Right ventricle myocardium superior (tissue), 1 donor: ENCODE results near the gene MYO18B. TPM values are rescaled to one million over a fixed set of nuclear protein-coding genes. Genes with fewer than 3 reads are reported as not detected.

ENCODE experiments used
- ATAC-seq: fragments of 200-7000 bp; cut with Tn5 transposase; one replicate; pipeline ENCODE4 v1.9.1; 2020; ENCODE audit warnings: mild to moderate bottlenecking; ENCODE audit not compliant: poor library complexity
- DNase-seq: peaks from one replicate; pipeline ENCODE4 v3.0.0-alpha.2; 2020
- intact Hi-C: fragments of 100-400 bp; cut with DNase I; formaldehyde crosslinking; loops from one replicate; pipeline ENCODE4 v1.11.2; 2022
- total RNA-seq: library from RNA; stranded (reverse); fragmentation: NEBNext Ultra II Directional; extraction: Animal tissue kit (Norgen Biotek cat#: 25700); gene quantifications from one replicate; pipeline ENCODE4 v1.2.1, GENCODE V29; 2021
- donor health status: DM: no; HTN: yes; CAD: no; lungs with severe emphysema.

MYO18B gene
- total RNA-seq, 1 donor from 2014 or later, result 114 TPM

GRCh38 chr22:25902402-25902801 lies 160.4 kb downstream of the MYO18B start:
- ATAC-seq (no peak), DNase-seq (no peak)
- intact Hi-C loops, result no loop called here

DNA sequence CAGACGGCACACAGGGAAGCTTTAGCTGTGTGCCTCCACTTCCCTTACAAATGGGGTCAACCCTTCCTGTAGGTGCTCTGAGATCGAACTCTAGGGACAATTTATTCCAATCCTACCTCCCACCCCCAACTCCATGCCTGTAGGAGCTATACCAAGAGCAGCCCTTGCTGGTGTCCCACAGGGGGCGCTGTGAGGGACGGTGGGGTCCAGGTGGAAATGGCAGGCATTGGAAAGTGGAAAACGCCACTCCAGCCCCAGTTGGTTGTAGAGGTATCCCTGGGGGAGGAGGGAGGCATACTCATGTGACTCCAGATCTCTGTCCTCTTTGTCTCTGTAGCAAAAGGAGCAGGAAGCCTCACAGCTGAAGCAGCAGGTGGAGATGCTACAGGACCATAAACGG lies 161.3 kb downstream of the MYO18B start:
- no peak for DNase-seq
- ATAC-seq, result no peak
- intact Hi-C loops, result no loop called here

DNA sequence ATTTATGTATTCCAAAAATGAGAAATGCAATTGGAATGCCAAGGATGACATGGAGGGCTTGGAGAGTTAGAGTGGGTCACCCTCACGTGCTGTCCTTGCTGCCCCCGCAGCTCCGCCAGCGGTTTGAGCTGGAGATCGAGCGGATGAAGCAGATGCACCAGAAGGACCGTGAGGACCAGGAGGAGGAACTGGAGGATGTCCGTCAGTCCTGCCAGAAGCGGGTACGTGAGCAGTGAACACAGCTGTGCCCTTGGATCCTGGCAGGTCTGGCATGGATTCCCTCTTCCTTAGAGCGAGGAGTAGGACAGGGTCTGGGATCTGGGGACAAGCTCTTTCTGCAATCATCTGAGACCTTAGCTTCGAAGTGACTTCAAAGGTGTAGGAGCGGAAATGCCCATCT lies 166.2 kb downstream of the MYO18B start:
- DNase-seq, result no peak
- ATAC-seq, result no peak
- intact Hi-C loops, result no loop called here

DNA sequence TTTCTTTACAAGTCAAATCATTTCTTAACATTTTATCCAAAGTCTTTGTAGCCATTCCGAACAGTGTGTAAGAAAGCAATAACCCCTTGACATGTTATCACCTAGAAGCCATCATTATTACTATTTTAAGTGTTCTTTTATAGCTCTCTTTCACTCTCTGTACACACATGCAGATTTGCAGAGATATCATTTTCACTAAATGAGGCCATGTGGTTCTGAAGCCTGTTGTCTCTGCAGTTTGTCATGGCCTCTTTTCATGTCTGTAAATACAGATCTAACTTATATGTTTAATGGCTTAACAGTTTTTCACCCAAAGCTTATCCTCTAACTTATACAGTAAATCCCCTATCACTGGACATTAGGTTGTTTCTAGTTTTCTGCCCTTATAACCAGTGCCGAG lies 166.8 kb downstream of the MYO18B start:
- intact Hi-C loops, result no loop called here
- DNase-seq (no peak), ATAC-seq (no peak)

DNA sequence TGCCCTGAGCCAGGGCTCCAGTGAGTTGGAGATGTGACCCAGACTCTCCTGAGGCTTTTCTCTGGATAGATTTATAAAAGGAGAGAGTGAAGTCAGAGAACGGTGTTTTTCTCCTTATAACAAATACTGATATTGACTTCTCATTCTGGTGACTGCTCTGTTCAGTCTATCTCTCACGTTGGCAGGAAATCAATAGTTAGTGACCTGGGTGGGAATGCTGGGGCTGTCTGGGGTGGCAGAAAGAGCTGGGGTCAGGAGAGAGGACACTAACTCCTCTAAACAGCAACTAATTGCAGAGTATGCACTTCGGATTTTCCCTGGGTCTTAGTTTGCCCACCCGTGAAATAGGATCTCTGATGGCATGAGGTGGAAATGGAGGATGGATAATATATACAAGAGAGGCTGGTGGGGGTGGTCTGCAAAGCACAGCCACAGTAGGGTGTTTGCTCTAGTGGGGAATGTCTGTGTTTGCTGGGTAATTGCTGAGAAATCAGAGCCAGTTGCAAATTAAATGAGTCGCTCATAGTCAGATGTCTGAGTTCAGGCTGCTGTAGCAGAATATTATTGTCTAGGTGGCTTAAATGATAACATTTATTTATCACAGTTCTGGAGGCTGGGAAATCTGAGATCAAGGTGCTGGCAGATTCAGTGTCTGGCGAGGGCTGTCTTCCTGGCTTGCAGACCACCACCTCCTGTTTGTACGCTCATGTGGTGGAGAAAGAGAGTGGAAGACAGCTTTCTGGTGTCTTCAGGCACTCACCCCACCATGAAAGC lies 167.8 kb downstream of the MYO18B start:
- no peak for ATAC-seq
- intact Hi-C loops, result no loop called here
- no peak for DNase-seq

DNA sequence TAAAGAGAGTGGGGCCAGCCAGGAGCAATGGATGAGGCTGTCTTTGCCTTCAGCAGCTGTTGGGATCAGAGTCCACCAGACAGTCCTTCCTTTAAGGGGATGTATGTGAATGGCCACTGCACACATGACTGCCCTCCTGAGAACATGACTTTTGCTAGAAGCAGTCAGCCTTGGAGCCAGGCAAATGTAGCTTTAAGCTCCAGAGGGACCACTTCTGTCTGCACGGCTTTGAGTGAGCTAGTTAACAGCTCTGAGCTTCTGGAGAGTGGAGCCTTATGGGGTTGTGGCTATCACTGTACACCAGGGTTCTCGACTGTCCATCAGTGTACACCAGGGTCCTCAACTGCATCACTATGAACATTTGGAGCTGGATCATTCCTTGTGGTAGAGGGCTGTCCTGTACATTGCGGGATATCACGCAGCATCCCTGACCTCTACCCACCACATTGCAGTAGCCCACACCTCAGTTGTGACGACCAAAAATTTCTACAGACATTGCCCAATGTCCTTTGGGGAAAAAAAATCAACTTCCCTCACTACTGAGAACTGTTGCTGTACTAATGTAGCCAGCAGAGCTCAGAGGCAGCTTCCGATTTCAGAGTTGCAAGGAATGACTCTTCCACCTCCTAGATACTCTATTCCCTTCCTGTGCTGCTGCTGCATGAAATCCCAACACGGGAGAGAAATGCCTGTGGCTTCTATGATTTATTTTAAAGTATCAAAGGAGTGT lies 169.4 kb downstream of the MYO18B start:
- no peak for DNase-seq
- intact Hi-C loops, result no loop called here

DNA sequence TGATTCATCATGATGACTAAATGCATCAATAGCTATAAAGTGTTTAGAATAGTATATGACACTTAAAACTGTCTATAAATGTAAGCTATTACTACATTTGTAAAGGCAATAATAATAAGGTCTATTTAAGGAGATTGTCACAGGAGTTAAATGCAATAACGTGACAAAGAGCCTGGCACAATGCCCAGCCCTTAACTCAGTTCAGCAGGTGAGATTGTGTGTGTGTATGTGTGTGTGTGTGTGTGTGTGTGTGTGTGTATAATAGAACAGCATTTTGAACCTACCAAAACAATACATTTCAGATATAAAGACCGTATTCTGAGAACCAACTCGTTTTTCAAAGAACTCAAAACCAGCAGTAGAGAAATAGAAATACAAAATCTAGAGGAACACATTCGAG lies 177.5 kb downstream of the MYO18B start:
- intact Hi-C loops, result no loop called here
- ATAC-seq (no peak), DNase-seq (no peak)

More for the DNA sequence above, 169.4 kb downstream of the MYO18B start:
- no peak for ATAC-seq

GRCh38 chr22:25922141-25922540 lies 180.2 kb downstream of the MYO18B start:
- DNase-seq (no peak), ATAC-seq (no peak)
- intact Hi-C loops, result no loop called here

- ATAC-seq, result no peak
- DNase-seq, result no peak
- intact Hi-C loops, result no loop called here
These were observed 181.9 kb downstream of the MYO18B start for GRCh38 chr22:25923914-25924313.

DNA sequence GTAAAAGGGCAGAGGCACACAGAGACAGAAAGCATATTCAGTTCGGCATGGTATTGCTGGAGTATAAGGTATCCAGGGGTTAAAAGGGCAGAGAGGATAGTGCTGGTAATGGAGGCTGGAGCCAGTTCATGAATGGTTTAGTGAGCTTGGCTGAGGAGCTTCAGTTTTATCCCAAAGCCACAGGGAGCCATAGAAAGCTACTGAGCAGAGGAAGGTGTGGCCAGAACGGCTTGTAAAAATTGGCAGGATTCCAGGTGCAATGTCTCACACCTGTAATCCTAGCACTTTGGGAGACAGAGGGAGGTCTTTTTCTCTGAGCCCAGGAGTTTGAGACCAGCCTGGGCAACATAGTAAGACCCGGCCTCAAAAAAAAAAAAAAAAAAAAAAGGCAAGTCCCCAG lies 186.1 kb downstream of the MYO18B start:
- intact Hi-C loops, result no loop called here
- ATAC-seq (no peak), DNase-seq (no peak)

- intact Hi-C loops, result no loop called here
- ATAC-seq (no peak), DNase-seq (no peak)
These were observed 187.4 kb downstream of the MYO18B start for GRCh38 chr22:25929321-25929878.

GRCh38 chr22:25930083-25930482 lies 188.1 kb downstream of the MYO18B start:
- DNase-seq (no peak), ATAC-seq (no peak)
- intact Hi-C loops, result no loop called here

- ATAC-seq (no peak), DNase-seq (no peak)
- intact Hi-C loops, result no loop called here
These were observed 188.9 kb downstream of the MYO18B start for GRCh38 chr22:25930788-25931310.

DNA sequence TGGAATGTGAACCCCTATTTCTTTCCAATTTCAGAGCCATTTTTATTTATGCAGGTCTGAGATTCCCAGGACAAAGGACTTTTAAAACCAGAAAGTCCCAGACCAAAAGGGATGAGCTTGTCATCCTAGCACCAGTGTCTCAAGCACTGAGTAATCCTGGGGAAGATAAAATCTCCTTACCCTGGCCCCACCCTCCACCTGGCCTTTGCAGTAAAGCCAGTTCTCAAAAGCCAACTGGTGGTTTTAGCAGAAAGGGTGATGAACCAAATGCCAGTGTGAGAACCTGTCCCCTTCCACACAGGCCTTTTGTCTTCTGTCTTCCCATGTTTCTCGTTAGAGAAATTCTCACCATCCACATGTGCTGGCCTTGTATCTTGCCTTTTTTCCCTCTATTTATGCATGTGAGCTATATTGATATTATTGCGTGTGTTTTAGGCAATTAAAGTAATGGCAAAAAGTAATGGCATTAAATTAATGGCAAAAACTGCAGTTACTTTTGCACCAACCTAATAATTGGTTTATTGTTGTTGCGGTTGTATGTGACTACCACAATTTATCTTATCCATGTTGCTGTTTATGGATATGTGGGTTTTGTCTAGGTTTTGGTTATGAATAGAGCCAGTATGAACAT lies 191.3 kb downstream of the MYO18B start:
- intact Hi-C loops, result no loop called here
- DNase-seq, result no peak
- ATAC-seq, result no peak

DNA sequence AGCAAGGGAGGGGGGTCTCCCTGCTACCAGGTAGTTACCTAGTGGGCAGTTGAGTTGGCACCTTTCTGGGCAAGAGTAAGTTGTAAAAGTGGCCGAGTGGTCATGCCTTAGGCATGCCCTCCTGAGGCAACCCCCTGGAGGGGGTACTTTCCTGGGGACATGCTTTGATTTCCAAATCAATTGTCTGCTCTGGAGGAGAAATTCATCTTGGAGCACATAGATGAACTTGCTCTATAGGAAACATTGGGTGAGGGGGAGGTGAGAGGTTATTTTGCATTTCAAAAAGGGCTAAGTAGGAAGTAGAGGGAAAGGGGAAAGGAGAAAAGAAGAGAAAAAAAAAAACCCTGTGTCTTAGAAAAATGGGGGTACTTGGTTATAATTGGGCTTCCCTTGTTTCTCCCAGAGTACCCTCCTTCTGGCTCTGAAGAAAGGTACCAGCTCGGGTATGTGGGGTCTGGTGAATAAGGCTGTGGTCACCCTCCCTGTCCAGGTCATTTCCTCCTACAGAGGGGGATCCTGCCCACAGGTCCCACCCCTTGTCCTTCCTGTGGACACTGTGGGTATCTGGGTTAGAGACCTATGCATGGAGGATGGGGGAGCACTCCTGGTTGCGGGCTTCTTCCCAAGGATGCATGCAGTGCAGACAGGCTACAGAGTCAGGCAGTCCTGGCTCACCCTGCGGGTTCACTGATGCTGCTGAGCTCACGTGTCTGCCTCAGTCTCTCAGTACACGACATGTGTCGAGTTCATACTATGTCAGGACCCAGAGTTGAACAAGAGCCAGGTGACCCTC lies 193.5 kb downstream of the MYO18B start:
- ATAC-seq (no peak), DNase-seq (no peak)
- intact Hi-C loops, result no loop called here

DNA sequence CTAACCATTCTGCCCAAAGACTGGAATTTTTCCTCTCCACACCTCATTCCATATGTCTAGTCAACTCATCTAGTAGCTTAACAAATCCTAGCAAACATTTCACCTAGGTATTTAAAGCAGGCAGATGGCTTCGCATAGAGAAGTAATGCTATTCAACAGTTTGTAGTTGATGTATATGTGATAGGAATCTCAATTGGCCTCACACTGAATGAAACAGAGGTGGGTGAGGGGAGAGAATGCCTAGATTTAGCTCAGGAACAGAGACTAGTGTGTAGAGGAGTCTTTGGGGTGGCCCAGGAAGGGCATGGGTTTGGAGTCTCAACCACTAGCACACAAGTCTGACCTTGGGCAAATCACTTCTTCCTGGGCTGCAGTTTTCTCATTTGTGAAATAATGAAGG lies 196.2 kb downstream of the MYO18B start:
- DNase-seq, result no peak
- ATAC-seq, result no peak
- intact Hi-C loops, result no loop called here

DNA sequence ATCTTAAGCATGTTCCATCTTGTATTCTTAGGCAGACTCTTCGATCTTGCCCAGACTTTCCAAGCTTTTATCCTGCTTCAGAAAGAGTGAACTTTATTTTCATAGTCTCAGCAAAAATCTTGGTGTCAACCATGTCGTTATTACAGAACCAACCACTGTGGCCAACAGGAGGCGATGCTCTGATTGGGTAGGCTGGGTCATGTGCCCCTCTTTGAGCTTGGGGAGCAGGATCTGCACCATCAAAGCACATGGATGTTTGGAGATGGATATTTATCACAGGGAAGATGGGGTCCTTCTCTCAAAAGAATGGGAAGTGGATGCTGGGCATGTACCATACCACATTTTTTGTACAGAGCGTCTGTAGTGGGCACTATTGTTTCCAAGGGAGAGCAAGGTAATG lies 197.4 kb downstream of the MYO18B start:
- no peak for DNase-seq
- ATAC-seq, result no peak

DNA sequence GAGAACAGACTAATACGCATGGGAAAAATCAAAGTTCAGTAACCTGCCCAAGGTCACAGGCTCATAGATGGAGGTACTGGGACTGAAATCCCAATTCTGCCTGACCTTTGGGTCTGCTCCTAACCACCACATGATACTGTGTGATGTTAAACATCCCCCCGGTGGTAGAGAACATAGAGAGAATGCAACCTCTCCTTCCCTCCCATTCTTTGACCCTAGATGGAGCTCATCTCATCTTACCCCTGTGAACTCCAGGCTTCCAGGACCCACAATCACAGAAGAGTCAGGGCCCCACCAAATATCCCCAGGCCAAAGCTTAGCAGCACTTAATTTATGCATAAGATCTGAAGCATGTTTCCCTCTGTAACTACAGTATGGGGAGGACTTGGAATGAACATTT lies 198.5 kb downstream of the MYO18B start:
- no peak for ATAC-seq
- no peak for DNase-seq
- intact Hi-C loops, result no loop called here

More for the DNA sequence above, 197.4 kb downstream of the MYO18B start:
- intact Hi-C loops, result no loop called here
